ENCODE data around the gene RTN4R.

Gene RTN4R

DNA sequence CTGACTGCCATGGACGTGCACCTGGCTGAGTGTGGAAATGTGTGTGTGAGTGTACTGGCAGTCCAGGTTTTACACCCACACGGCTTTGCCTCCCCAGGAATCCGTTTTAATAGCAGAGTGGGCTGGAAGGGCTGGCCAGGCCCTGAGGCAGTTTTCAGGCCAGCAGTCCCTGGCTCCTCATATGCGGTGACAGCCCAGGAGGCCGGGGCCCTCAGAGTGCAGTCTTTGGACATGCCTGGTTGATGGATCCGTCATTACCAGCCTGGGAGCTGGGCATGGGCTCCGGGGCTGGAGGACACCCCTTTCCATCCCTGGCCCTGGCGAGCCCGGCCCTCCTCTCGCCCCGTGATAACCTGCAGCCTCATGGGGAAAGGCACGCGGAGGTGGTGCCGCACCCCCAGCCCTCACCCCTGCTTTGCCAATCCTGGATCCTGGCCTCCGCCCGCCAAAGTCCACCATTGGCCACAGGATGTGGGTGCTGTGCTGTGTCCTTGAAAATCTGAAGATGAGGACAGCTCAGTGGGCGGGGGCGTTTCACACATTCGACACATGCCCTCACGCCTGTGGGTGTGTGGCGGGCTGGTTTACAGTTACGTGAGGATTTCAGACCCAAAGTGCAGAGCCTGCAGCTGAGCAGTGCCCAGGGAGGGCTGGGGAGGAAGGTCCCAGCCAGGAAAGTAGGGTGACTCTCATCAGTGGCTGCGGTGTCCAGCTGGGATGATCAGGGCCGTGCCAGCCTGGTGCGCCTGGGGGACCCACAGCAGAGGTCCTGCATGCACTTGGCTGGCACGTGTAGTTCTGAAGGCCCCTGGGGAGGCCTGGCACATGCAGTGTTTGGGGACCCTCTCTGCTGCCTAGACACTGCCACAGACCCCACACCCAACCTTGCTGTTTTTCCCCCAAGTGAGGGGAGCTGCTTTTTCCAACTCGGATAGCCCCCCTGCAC, 55.1 kb downstream of the RTN4R start:
- no peak for DNase-seq

DNA sequence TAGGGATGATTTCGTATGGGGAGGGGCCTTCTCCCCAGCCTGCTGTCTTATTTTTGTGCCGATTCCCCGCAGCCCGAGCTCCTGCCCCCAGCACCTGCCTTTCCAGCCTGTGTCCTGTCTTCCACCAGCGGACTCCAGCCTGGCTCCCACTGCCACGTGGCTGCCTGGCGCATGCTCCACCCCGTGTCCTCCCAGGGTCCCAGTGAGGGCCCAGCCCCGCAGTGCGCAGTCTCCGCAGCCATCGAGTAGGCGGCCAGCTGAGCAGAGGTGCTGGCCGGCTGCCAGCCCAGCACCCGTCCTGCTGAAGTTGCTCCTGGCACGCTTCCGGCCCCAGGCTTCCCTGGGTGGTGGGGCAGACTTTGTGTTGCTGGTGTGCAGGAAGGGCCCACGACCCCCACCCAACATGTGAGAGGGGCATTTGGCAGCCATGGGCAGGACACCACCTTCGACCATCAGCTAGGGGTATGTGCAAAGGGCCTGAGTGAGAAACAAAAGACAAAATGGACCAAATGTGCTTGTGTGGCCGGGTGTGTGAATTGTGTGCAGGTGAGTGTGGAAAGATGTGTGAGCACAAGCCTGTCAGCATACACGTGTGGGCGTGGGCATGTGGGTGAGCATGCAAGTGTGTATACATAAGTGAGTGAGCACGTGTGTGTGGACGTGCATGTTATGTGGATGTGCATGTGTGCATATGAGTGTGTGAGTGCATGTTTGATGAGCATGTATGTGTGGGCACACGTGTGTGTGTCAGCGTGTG, 55.9 kb downstream of the RTN4R start:
- DNase-seq, result no peak

DNA sequence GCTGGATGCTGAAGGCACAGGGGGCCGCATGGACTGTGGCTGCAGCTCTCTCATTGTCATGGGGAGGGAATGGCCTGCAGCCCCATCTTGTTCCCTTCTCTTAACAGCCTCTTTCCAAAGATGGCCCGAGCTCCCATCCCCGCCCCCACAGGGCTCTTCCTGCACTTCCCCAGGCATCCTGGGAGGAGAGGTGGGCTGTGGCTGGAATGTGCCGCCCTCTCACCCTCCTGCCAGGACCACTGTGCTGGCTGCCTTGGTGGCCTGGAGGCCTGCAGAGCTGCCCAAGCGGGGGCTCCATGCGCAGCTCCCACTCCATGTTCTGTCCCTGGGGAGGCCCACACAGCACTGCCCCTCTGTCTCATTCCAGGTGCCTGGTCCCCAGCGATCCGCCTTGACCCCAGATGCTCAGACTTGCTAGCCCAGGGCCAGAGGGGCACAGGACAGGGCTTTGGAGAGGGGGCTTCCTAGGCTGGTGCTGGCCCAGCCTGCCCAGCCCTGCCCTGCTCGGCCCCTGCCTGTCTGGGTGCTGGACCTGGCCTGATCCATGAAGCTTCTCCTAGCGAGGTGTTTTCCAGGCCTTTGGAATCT, 56.6 kb downstream of the RTN4R start:
- DNase-seq, result no peak

DNA sequence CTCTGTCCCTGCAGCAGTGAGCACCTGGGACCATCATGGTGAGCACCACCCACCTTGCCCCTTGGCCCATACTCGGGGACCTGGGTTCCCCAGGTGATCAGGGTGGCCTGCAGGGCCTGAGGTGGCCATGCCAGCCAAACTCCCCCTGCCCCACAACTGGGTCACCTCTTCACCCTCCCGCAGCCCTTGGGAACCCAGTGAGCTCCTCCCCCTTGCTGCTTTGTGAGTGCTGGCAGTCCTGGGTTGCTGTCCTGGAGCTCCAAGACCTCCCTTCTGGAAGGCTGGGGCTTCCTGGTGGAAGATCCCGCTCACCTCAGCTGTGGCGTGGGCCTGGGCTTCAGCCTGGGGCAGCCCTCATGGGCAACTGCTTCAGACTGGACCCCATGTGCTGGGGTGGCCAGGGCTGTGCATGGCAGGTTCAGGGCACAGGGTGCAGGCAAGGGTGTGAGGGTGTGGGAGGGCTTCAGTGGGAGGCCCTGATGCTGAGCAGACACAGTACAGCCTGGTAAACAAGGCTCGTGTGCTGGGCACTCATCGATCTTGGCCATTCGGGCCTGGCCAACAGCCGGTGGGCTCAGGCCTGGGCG, 57.6 kb downstream of the RTN4R start:
- DNase-seq, result no peak

DNA sequence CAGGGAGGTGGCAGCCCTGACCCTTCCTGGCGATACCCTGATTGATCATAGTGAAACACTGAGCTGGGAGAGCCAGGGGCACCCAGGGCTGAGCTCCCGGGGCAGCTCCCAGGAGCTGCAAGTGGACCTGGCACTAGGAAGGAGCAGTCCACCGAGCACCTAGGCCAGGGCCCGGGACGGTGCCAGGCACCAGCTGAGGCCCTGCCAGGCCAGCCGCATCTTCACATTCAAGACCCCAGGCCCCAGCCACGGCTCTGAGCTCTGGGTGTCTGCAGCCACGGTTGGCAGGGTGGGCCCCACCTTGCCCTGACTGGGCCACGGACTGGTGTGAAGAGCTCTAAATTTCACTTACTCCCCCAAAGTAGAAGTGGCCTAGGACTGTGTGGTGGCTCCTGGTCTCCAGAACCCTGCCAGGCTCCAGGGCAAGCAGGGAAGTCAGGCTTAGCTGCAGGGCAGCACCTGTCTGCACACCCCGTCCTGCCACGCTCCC, 58.3 kb downstream of the RTN4R start:
- DNase-seq, result no peak

DNA sequence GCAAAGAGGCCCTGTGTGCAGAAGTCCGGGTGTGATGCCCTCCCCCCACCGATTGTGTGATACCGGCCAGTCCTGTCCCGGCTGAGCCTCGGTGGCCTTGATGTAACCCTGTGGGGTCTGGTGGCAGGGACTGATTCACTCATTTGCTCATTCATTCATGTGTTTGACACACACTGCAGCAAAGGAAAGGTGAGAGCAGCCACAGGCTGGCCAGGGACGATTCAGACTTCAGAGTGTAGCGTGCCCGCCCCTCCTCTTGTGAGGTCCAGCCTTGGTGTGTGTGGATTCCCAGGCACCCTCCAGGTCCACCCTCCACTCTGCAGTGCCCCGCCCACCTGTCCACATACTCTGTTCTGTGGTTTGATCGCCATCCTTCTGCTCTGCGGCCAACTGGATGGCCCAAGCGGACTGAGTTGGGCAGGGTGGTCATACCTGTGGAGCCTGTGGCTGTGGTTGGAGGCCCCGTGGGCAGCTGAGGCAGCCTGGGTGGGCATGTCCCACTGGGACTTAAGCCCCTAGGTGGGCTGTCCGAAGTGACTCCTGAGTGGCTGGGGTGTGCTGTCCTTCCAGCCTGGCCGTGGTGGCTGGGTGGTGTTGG, 59.3 kb downstream of the RTN4R start:
- DNase-seq, result no peak

DNA sequence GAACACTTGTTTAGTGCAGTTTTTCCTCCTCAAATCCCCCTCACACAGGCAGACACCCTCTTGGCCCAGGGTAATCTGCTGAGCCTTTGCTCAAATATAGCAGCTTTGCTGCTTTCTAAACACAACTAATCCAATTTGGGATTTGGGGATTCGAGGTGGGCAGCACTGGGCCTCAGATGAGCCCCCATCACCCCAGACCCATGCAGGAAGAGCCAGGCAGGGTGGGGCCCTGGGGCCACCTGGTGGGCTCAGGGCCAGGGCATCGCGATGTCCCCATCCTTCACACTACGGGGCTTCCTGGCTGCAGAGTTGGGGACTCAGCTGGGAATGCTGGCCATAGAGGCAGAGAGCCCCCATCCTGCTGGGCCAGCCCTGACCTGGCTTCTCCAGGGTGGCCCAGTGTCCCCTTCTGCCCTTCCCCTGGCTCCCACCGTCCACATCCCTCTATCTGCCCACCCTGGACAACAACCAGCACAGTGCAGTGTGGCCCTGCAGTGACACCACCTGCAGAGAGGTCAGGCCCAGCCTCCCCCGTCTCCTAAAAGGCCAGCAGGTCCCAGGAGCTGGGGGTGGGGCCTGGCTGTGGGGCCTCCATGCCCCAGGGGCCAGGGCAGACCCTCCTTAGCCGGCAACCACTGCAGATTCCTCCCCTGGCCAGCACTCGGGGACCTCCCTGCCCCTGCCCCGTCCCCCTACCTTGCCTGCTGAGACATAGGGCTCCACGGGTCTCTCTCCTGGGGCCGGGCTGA, 60.7 kb downstream of the RTN4R start:
- DNase-seq, result no peak

DNA sequence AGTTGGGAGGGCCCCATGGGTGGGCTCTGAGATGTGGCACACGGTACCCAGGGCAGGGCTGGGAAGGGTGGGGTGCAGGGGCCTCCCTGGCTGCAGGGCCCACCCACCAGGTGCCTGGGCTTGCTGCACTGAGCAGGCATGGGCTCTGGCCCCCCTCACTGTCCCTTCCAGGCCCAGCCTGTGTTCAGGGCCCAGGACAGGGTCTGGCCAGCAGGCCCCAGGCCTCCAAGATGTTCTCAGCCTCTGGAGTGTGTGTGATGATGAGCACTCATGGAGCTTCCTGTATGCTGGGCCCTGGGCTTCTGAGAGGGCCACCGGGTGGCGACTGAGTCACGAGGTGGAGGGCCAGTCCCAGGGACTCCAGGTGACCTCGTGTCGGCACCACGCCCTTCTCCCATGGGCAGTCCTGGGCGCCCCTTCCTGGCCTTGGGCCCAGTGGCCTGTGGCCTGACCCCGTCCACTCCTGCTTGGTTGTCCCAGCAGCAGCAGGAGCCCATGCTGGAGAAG, 61.4 kb downstream of the RTN4R start:
- peak; percentile 9 for DNase-seq

DNA sequence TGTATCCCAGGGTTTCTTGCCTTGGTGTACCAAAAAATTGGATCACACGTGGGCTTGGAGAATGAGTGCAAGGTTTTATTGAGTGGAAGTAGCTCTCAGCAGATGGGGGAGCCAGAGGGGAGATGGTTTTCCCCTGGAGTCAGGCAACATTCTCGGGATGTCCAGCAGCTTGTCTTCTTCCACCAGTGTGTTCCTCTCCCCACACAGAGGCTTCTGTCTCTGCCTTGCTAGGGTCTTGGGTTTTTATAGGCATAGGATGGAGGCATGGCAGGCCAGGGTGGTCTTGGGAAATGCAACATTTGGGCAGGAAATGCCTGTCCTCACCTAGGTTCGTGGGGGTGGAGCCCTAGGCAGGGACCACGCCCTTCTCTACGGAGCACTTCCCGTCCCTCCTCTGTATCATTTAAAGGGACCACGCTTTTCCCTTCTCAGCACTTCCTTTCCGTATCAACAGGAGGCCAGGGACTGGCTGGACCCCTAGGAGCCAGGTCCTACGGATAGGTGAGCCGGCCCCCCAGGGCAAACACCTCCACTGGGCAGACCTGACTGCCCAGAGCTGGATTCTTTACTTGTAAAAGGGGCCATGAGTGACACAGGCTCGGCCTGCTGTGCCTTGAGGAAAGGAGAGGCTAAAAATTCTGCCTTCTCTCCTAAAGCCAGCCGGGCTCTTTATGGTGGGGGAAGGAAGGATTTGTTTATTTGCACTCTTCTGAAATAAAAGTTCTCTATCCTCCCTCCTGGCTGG, 62.0 kb downstream of the RTN4R start:
- peak; percentile 63 for DNase-seq

DNA sequence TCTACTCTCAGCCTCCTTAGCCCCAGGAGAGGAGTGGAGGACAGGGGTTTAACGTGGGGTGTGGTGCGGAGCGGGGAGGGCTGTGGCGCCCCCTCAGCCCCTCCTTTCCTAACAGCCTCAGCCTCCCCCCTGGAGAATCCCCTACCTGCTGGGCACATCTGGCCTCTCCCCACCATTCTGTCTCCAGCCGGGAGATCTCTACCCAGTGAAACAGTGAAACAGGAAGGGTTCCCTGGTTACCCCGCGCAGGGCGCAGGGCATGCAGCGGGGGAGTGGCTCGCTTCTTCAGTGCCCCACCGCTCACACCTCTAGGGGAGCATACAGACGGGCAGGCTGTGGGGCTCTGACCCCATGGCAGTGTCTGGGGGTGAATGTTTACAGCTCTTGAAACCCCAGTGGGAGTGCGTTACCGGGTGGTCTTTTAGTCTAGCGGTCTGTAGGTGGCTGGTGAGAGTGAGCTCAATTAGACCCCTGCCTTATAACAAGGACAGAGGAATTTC, 62.6 kb downstream of the RTN4R start:
- DNase-seq, result no peak

DNA sequence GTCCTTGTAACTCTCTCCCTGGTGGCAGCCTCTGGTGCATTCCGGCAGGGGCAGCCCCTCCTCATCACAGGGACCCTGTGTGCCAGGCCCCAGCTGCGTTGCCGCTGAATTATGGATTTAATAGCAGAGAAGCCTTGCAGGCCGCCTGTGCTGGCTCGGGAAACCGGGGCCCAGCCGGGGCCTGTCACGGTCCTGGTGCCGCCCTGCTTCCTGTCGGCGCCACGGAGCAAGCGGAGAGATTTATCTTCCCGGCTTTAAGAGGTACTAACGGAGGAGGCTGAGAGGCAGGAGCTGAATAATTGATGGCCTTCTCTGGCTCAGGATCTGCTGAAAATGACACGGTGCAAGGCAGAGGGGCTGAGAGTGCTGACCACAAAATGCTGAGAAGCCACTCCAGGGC, 63.3 kb downstream of the RTN4R start:
- no peak for DNase-seq

DNA sequence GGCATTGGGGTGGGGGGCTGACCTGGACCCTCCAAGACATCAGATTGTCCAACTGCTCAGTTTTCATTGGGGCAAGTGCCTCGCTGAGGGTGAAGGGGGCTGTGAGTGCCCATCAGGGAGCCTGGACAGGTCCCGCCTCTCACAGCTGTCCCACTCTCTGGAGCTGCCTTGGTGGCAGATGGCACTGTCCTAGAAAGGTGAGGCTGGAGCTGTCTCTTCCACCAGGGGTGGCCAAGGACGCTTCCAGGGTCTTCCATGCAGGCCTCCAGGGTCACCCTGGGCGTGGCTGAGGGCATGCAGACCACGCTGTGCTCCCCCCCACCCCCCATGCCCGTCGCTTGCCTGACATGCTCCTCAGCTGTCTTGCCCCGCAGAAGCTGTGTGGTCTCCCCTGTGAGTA, 63.8 kb downstream of the RTN4R start:
- no peak for DNase-seq

DNA sequence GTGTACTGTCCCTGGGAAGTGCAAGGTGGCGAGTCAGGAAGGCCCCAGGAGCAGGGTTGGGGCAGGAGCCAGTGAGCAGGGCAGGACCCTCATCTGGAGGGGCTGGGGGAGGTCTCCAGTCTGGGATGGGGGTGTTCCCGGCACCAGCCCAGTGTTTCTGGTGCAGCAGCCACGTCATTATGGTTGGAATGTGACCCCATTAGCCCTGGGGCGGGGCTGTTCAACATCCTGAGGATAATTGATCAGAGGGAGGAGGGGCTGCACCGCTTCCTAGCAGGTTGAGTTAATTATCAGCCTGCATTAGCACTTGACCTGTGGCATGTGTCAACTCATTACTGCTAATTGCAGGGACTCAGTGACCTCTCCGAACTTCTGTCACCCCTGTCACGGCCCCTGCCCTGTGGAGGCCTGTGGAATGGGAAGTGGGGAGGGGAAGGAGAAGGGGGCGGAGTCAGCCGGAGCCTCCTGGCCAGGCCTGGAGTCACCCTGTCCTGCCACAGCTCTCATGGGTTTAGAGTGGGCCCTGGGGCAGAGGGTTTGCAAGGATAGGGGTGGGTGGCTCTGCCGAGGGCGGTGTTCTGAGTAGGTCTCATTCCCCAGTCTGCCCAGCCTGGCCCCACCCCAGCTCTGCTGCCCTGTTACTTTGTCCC, 64.4 kb downstream of the RTN4R start:
- DNase-seq, result no peak

DNA sequence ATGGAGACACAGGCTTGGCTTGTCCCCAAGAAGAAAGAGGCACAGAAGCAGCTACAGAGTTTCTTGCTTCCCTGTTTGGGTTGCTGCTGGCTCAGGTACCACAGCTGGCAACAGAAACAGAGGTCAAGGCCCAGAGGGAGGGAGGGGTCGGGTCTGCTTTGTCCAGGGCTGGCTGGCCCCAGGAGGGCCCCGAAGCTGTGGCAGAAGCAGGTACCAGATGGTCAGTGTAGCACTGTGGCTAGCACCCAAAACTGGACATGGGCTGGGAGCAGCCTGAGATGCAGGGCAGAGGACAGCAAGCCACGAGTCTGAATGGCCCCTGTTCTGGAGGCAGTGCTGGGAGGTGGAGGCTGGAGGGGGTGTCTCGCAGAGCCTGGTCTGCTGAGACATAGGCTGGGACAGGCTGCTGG, 65.0 kb downstream of the RTN4R start:
- no peak for DNase-seq

DNA sequence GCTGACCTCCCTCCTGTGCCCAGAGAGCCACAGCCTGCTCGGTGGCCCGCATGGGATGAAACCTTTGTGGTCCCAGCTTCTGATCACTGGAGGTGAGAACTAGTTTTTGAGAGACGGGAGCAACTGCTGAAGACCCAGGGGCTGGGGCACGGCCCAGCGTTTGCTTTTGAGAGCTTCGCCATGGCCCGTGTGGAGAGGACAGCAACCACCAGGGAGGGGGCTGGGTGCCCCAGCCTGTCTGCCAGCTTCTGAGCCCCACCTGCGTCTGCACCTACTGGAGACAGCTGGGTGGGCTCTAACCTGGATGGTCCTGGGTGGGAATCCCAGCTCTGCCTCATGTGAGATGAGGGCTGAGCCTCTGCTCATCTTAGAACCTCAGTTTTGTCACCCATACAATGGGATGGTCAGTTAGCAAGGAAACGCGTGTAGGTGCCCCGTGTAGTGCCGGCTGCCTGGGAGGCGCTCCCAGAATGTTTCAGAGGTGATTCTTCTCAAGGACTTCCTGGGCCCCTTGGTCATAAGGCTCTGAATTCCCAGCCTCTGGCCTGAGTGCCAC, 66.2 kb downstream of the RTN4R start:
- no peak for DNase-seq

DNA sequence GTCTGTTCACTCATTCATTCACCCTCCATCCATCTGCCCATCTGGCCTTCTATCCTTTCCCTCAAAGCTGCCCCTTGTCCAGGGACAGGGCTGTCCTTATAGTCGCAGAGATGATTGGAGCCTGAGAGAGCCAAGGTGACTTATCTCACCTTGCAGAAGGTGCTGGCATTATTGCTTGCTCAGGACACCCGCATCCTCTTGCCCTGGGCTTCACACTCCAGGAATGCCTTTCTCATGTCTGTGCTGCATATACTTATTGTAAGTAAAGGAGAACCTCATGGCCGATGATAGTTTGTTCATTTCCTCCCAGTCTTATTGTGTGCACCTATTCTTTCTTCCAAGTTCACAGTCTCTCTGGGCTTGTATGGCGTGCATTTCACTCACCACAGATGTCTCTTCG, 68.2 kb downstream of the RTN4R start:
- DNase-seq, result no peak

DNA sequence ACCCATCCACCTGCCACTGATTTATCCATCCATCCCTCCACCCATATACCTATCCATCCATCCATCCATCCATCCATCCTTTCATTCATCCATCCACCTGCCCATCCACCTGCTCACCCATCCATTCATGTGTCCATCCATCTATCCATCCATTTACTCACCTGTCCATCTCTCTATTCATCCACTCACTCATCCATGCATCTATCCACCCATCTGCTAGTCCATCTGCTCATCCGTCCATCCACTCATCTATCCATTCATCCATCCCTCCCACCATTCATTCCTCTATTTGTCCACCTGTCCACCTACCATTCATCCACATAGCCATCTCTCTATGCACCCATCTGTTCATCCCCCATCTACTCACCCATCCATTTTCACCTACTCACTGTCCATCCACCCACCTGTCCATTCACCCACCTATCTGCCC, 68.7 kb downstream of the RTN4R start:
- DNase-seq, result no peak

DNA sequence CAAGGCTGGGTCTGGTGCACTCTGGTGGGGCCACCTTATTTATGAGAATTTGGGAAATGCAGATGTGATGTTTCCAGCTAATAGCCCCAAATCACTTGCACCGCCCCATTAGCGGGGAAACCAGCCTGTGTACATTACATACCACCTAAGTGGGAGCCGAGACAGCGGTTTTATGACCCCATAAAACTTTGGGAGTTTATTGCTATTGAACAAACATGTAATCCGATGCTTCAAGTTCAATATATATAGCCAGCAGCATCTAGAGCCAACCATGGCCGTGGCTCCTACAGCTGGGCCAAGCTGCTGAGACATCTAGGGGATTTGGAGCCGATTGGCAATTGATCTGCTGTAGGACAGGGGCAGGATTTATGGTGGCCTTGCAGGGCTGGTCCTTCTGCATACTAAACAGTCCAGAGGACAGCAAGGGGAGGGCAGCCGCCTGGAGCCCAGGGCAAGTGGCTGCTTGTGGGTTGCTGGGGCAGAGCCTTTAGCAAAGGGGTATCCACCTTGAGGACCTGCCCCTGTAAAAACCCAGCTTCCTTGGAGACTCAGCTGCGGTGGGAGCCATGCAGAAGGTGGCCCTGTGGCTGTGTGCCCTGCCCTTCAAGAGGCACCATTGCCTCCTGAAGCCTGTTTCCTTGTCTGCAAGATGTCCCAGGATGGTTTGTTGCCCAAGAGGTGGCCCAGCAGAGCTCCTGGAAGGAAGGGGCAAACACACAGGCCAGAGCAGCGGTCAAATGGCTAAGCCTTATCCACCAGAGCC, 69.4 kb downstream of the RTN4R start:
- DNase-seq, result no peak

DNA sequence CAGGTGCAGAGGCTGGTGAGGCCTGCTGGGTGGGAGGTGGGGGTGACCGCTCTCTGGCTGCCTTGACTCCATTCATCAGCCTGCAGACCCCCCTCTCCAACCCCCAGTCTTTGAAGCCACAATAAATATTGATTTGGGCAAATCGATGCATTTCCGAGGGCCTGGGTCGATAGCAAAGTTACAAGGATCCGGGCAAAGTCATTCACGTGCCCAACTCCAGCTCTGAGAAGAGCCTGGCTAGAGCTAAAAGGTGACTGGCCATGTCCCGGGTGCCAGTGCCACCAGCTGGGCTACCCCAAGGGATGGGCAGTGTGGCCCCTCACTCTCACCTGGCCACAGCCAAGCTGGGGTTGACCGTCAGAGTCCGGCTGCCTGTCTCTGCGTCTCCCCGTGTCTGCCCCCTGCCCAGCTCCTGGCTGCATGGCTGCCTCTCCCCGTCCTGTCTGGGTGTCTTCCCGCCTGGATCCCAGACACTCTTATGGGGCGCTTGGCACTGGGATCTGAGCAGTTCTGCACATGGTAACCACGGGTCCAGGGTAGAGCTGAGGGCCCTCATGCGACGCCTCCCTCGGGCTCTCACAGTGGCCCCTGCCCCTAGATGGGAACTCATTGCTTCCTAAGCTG, 70.6 kb downstream of the RTN4R start:
- DNase-seq, result no peak
